H1 (cell line): ENCODE measurements around the gene PELI2.

ENCODE experiments used
- BRCA1 ChIP-seq: IDR thresholded peaks from 2 replicates; pipeline ENCODE4 v1.6.1; 2012; ENCODE audit warnings: low read depth, low read length, improper control_type of control experiment
- EZH2 ChIP-seq: fragments of 200-600 bp; sonication (generic); IDR thresholded peaks from 2 replicates; pipeline ENCODE4 v1.7.1; 2012; ENCODE audit warnings: low read depth, mild to moderate bottlenecking, moderate library complexity, low read length, inconsistent platforms; ENCODE audit not compliant: severe bottlenecking
- GABPA ChIP-seq: IDR thresholded peaks from 2 replicates; pipeline ENCODE4 v1.6.1; 2011; ENCODE audit warnings: mild to moderate bottlenecking, low read length, moderate library complexity, borderline replicate concordance; ENCODE audit not compliant: insufficient read depth
- HDAC2 ChIP-seq, 2 experiments: fragments of 300-600 bp in 1 of 2; sonication (generic) in 1 of 2; IDR thresholded peaks; 2 replicates each; pipeline ENCODE4 v1.6.1; 2011 to 2012; ENCODE audit warnings: low read depth in 2 of 2, low read length in 2 of 2, mild to moderate bottlenecking in 2 of 2, moderate library complexity in 2 of 2, borderline replicate concordance in 1 of 2, inconsistent platforms in 1 of 2
- POLR2AphosphoS5 ChIP-seq: IDR thresholded peaks from 2 replicates; pipeline ENCODE4 v1.6.1; 2011; ENCODE audit warnings: low read depth, low read length
- SUZ12 ChIP-seq: fragments of 200-600 bp; sonication (generic); IDR thresholded peaks from 2 replicates; pipeline ENCODE4 v1.6.1; 2012; ENCODE audit warnings: mild to moderate bottlenecking, inconsistent platforms, low read length, moderate library complexity, mixed read lengths
- TF ChIP-seq, protein P1 (sequence below), 3 experiments: IDR thresholded peaks; 1 replicate in 2 of 3; 2 replicates in 1 of 3; pipeline versions ENCODE4 v1.5.1 to v1.6.1; 2011; ENCODE audit warnings: low read length in 3 of 3, mild to moderate bottlenecking in 3 of 3, inconsistent platforms in 2 of 3, low read depth in 1 of 3, moderate library complexity in 1 of 3; ENCODE audit not compliant: insufficient read depth in 1 of 3; ENCODE audit errors: control extremely low read depth in 1 of 3

DNA sequence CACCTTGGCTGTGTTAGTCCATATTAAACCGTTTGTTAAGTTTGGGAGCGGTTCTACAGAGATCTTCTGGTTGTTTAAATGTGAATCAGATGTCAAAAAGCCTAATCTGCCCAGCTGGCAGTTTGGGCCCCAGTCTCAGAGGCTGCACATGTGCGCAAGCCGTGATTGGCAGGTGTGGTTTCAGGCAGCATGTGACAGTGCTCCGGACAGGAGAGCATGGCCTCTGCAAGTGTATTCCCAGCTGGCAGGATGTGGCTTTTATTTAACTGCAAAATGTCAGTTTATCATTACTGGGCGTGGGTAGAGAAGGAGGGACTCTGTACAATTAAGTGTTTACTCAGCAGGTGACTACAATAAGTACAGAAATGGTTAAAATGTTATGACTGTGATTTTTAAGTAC lies 77.5 kb downstream of the PELI2 start:
- TF ChIP-seq EZH2 (no peak), HDAC2 (IDR thresholded peaks at IDR 0.05; ENCODE audit: borderline replicate concordance in 1 of 2, low read depth in 2 of 2, low read length in 2 of 2) (no peak), SUZ12 (no peak), GABPA (no peak), POLR2AphosphoS5 (no peak), BRCA1 (no peak)
- TF ChIP-seq, protein P1, sequence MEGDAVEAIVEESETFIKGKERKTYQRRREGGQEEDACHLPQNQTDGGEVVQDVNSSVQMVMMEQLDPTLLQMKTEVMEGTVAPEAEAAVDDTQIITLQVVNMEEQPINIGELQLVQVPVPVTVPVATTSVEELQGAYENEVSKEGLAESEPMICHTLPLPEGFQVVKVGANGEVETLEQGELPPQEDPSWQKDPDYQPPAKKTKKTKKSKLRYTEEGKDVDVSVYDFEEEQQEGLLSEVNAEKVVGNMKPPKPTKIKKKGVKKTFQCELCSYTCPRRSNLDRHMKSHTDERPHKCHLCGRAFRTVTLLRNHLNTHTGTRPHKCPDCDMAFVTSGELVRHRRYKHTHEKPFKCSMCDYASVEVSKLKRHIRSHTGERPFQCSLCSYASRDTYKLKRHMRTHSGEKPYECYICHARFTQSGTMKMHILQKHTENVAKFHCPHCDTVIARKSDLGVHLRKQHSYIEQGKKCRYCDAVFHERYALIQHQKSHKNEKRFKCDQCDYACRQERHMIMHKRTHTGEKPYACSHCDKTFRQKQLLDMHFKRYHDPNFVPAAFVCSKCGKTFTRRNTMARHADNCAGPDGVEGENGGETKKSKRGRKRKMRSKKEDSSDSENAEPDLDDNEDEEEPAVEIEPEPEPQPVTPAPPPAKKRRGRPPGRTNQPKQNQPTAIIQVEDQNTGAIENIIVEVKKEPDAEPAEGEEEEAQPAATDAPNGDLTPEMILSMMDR (IDR thresholded peaks at IDR 0.05; ENCODE audit: control extremely low read depth in 1 of 3, insufficient read depth in 1 of 3, low read depth in 1 of 3, low read length in 3 of 3) = no peak
